GM12864 (cell line): ENCODE results near the gene NUS1.
"Not testable (repeated sequence)": the region's sequence is repeated elsewhere in the genome, so short reads cannot be mapped to it uniquely, and the experiment has no call there.

ENCODE experiments used
- DNase-seq: peaks from one replicate; pipeline ENCODE4 v3.0.0-alpha.2; 2011; ENCODE audit warnings: low read depth
- H3K4me3 ChIP-seq: 2 replicates; pipeline ENCODE4 v1.5.1; 2011; ENCODE audit warnings: mild to moderate bottlenecking, low read depth, low read length, control low read depth
- CTCF ChIP-seq: IDR thresholded peaks from 2 replicates; pipeline ENCODE4 v1.5.1; 2011; ENCODE audit warnings: low read depth, mild to moderate bottlenecking, moderate library complexity, low read length, control low read depth, inconsistent platforms; ENCODE audit errors: missing control alignments

Gene NUS1

GRCh38 chr6:117718895-117719294 is 43.6 kb downstream of the NUS1 start:
- TF ChIP-seq CTCF, result no peak
- H3K4me3 ChIP-seq, result no peak overlapping the region
- no peak for DNase-seq

- DNase-seq, H3K4me3 ChIP-seq: not testable (repeated sequence)
Observed at GRCh38 chr6:117721520-117721919, 46.3 kb downstream of the NUS1 start.

GRCh38 chr6:117728626-117729025 is 53.4 kb downstream of the NUS1 start:
- no peak overlapping the region for H3K4me3 ChIP-seq
- DNase-seq, result no peak
- no peak for TF ChIP-seq CTCF

GRCh38 chr6:117729613-117730012 is 54.3 kb downstream of the NUS1 start:
- TF ChIP-seq CTCF, result no peak
- H3K4me3 ChIP-seq, result no peak overlapping the region
- DNase-seq, result no peak

- no peak for TF ChIP-seq CTCF
- H3K4me3 ChIP-seq, result no peak overlapping the region
- DNase-seq, result no peak
Observed at GRCh38 chr6:117733341-117733740, 58.1 kb downstream of the NUS1 start.

- DNase-seq, result no peak
- no peak for TF ChIP-seq CTCF
- no peak overlapping the region for H3K4me3 ChIP-seq
Observed at GRCh38 chr6:117739869-117740268, 64.6 kb downstream of the NUS1 start.

GRCh38 chr6:117740605-117741004 is 65.3 kb downstream of the NUS1 start:
- no peak overlapping the region for H3K4me3 ChIP-seq
- DNase-seq, result no peak
- no peak for TF ChIP-seq CTCF

GRCh38 chr6:117750675-117751074 is 75.4 kb downstream of the NUS1 start:
- DNase-seq, H3K4me3 ChIP-seq: not testable (repeated sequence)
